Measurements from ENCODE around the gene COPS2. TPM values are rescaled to one million over a fixed set of nuclear protein-coding genes. Genes with fewer than 3 reads are reported as not detected.

The COPS2 gene
- total RNA-seq, 4 donors from 2014 or later, result 59.1 to 181 (median 102) TPM

DNA sequence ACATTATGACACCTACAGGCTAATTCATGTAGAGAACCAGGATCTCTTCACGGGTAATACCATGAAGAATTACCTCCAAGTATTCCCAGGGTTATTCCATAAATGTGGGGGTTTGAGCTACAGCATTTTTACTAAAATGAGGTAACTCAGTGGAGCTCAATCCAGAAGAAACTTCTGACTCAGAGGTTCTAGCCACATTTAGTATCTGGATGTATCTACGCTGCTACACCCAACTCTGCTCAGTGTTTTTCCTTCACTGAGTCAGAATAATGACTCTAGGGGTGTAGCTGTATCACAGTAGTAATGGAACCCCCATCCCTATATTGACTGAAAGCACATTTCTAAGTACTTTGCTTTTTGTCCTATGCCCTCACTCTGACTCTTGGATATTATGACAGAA is 52.4 kb downstream of the COPS2 start:
- Histone ChIP-seq H3K4me3 (no peak overlapping the region), H3K36me3 (no peaks in the 10 kb centered on the region), H3K27me3 (no peaks in the 10 kb centered on the region), H3K27ac (no peak overlapping the region), H3K9me3 (no peaks in the 10 kb centered on the region), H3K4me1 (no peaks in the 10 kb centered on the region)
- no peak for DNase-seq
- no peak for TF ChIP-seq POLR2A (IDR thresholded peaks at IDR 0.05)
- TF ChIP-seq, protein P1, sequence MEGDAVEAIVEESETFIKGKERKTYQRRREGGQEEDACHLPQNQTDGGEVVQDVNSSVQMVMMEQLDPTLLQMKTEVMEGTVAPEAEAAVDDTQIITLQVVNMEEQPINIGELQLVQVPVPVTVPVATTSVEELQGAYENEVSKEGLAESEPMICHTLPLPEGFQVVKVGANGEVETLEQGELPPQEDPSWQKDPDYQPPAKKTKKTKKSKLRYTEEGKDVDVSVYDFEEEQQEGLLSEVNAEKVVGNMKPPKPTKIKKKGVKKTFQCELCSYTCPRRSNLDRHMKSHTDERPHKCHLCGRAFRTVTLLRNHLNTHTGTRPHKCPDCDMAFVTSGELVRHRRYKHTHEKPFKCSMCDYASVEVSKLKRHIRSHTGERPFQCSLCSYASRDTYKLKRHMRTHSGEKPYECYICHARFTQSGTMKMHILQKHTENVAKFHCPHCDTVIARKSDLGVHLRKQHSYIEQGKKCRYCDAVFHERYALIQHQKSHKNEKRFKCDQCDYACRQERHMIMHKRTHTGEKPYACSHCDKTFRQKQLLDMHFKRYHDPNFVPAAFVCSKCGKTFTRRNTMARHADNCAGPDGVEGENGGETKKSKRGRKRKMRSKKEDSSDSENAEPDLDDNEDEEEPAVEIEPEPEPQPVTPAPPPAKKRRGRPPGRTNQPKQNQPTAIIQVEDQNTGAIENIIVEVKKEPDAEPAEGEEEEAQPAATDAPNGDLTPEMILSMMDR (IDR thresholded peaks at IDR 0.05), result no peak
- intact Hi-C loops (cut with DNase I; ENCODE audit: low total_unique reads), result no loop called here

DNA sequence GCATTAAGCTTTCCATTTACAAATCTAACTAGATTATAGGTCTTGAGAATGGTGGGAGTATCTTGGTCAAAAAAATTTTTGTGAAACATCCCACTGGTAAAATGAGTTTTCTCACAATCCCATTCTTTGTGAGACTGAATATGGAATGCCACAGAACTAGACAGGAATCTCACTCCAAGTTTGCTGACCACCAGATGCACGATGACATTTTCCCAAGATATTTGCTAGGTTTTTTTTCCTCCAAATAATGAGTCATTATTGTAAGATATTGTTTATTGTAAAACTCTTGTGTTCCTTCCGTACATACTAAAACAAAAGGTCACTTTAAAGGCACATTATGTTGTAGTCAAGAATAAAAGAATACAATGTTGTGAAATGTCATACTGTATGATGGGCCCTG is 53.9 kb downstream of the COPS2 start:
- H3K27ac ChIP-seq, result no peak overlapping the region
- no peaks in the 10 kb centered on the region for H3K4me1 ChIP-seq
- TF ChIP-seq POLR2A (IDR thresholded peaks at IDR 0.05), result no peak
- TF ChIP-seq, protein P1 (IDR thresholded peaks at IDR 0.05), result no peak
- intact Hi-C loops (cut with DNase I; ENCODE audit: low total_unique reads), result no loop called here
- no peak overlapping the region for H3K4me3 ChIP-seq
- H3K9me3 ChIP-seq, result no peaks in the 10 kb centered on the region
- no peak for DNase-seq
- no peaks in the 10 kb centered on the region for H3K27me3 ChIP-seq
- no peaks in the 10 kb centered on the region for H3K36me3 ChIP-seq

DNA sequence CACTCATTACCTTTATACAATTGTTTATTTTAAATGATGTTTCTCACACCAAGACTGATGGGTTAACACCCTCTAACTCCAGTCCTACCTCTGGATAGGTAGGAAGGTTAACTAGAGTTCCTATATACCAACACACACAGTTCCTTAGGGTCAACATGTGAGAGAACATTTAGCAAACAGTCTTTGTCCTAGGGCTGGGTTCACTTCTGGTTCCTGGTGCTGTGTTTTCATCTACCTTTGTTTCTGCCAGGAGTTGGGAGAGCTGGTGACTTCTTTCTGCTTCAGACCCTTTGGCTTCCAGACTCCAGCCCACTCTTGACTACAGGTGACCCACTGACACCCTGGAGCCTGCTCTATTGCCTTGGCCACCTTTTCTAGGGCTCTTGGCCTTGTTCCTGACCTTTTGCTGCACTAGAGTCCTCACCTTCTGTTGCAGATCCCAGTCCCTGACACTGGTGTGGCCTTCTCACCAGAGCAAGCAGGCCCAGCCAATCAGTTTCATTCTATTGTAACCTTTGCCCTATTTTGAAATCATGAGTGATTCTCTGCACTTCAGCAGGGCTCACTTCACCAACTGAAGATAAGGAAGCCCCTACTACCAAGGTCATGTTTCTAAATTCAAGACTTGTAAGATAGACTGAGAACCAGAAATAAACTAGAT is 59.2 kb downstream of the COPS2 start:
- no peak overlapping the region for H3K27ac ChIP-seq
- TF ChIP-seq, protein P1 (IDR thresholded peaks at IDR 0.05), result no peak
- no peak for TF ChIP-seq POLR2A (IDR thresholded peaks at IDR 0.05)
- H3K27me3 ChIP-seq, result no peaks in the 10 kb centered on the region
- no peaks in the 10 kb centered on the region for H3K9me3 ChIP-seq
- no peak for DNase-seq
- no peak overlapping the region for H3K4me3 ChIP-seq
- H3K36me3 ChIP-seq, result no peaks in the 10 kb centered on the region
- intact Hi-C loops (cut with DNase I; ENCODE audit: low total_unique reads), result no loop called here
- no peaks in the 10 kb centered on the region for H3K4me1 ChIP-seq

DNA sequence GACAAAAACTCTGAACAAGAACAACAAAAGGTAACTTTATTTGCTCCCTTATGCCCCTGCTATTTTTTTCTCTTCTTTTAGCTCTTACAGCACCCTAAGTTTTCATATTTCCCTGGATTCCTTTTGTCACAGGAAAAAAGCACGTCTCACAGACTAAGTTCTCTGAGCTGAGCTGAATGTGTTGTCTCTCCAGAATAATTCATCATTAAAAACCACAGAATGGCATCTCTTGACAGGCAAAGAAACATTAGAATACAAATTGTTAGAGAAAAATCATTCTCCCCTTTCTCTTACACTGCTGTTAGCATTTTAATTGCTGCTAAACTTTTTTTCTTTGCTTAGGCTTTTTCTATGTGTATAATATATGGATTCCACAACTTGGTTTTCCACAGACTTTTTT is 60.5 kb downstream of the COPS2 start:
- Histone ChIP-seq H3K4me3 (no peak overlapping the region), H3K4me1 (no peaks in the 10 kb centered on the region), H3K27ac (no peak overlapping the region), H3K27me3 (no peaks in the 10 kb centered on the region), H3K36me3 (no peaks in the 10 kb centered on the region), H3K9me3 (no peaks in the 10 kb centered on the region)
- no peak for TF ChIP-seq POLR2A (IDR thresholded peaks at IDR 0.05)
- TF ChIP-seq, protein P1 (IDR thresholded peaks at IDR 0.05), result no peak
- no peak for DNase-seq
- intact Hi-C loops (cut with DNase I; ENCODE audit: low total_unique reads), result no loop called here

DNA sequence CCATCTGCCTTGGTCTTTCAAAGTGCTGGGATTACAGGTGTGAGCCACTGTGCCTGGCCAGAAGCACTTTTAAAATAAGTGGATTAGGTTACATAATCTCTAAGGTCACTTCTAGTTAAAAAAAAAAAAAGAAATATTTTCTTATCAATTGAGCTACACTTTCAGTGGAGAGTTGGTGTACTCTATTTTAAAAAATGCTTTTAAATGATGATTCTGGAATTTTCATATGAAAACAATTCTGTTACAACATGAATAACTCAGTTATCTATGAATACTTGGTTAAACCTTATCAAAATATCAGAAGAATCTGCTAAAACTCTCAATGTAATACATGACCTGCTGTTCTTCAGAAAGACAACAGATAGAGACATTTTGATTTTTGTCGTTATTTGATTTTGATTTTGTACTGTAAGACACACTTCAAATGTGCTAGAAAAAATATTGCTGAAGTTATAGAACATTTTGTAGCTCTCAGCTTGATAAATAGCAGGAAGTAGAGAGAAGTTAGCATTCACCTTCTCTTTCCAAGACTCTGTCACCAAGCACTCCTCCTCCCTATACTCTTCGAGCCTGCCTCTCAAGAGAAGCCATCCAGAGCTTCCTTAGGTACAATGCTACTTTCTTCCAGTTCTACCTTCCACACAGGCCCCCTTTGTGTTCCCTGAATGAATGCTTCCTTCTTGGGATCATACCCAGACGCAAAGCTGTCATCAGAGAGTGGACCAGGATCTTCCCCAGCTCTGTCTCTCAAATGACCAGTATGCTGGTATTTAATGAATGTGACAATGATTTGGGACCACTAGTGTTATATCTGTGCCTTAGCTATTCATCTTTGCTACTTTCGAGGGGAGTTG is 61.9 kb downstream of the COPS2 start:
- H3K27ac ChIP-seq, result no peak overlapping the region

More for the DNA sequence above, 61.9 kb downstream of the COPS2 start:
- intact Hi-C loops (cut with DNase I; ENCODE audit: low total_unique reads), result no loop called here
- no peaks in the 10 kb centered on the region for H3K4me1 ChIP-seq
- TF ChIP-seq, protein P1 (IDR thresholded peaks at IDR 0.05), result no peak
- TF ChIP-seq POLR2A (IDR thresholded peaks at IDR 0.05), result no peak
- H3K36me3 ChIP-seq, result no peaks in the 10 kb centered on the region
- no peaks in the 10 kb centered on the region for H3K9me3 ChIP-seq
- DNase-seq, result no peak
- H3K27me3 ChIP-seq, result no peaks in the 10 kb centered on the region
- no peak overlapping the region for H3K4me3 ChIP-seq
